ENCODE results near the gene BRCA2. TPM values are rescaled to one million over a fixed set of nuclear protein-coding genes. Genes with fewer than 3 reads are reported as not detected.

Gene BRCA2
- total and polyA plus RNA-seq, 9 of the 15 experiments (the other 6 are each of a cell fraction or from before 2014, with no cell fraction given): 4.1 to 17.3 (median 5.8) TPM

- TF ChIP-seq, protein P1, sequence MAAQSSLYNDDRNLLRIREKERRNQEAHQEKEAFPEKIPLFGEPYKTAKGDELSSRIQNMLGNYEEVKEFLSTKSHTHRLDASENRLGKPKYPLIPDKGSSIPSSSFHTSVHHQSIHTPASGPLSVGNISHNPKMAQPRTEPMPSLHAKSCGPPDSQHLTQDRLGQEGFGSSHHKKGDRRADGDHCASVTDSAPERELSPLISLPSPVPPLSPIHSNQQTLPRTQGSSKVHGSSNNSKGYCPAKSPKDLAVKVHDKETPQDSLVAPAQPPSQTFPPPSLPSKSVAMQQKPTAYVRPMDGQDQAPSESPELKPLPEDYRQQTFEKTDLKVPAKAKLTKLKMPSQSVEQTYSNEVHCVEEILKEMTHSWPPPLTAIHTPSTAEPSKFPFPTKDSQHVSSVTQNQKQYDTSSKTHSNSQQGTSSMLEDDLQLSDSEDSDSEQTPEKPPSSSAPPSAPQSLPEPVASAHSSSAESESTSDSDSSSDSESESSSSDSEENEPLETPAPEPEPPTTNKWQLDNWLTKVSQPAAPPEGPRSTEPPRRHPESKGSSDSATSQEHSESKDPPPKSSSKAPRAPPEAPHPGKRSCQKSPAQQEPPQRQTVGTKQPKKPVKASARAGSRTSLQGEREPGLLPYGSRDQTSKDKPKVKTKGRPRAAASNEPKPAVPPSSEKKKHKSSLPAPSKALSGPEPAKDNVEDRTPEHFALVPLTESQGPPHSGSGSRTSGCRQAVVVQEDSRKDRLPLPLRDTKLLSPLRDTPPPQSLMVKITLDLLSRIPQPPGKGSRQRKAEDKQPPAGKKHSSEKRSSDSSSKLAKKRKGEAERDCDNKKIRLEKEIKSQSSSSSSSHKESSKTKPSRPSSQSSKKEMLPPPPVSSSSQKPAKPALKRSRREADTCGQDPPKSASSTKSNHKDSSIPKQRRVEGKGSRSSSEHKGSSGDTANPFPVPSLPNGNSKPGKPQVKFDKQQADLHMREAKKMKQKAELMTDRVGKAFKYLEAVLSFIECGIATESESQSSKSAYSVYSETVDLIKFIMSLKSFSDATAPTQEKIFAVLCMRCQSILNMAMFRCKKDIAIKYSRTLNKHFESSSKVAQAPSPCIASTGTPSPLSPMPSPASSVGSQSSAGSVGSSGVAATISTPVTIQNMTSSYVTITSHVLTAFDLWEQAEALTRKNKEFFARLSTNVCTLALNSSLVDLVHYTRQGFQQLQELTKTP (IDR thresholded peaks at IDR 0.05; ENCODE audit: low read depth in 1 of 2, partially characterized antibody in 2 of 2): no peak
- TF ChIP-seq TGIF2 (CRISPR knock-in tag; IDR thresholded peaks at IDR 0.05) (no peak), KAT8 (IDR thresholded peaks at IDR 0.05; ENCODE audit: low read depth) (no peak), CHD2 (IDR thresholded peaks at IDR 0.05; ENCODE audit: low read depth, low read length) (no peak), E2F8 (IDR thresholded peaks at IDR 0.05; ENCODE audit: low read depth, partially characterized antibody) (no peak)
These were observed 130.2 kb downstream of the BRCA2 start (continued) for GRCh38 chr13:32445461-32445860.
